Activated CD4-positive, alpha-beta memory T cell treated with anti-CD3 and anti-CD28 coated beads, Interleukin-2, amount 10 ng/mL, durations not matched to agents 7 days and 5 days (primary cell): Measurements from ENCODE around the gene RCBTB2. TPM values are rescaled to one million over a fixed set of nuclear protein-coding genes. Genes with fewer than 3 reads are reported as not detected.
"Not testable (repeated sequence)": the region's sequence is repeated elsewhere in the genome, so short reads cannot be mapped to it uniquely, and the experiment has no call there.

ENCODE experiments used
- CTCF ChIA-PET: fragments of 350-600 bp; sonication (Branson Sonifier 250); formaldehyde crosslinking; loops from one replicate; lab custom pipeline; 2021; ENCODE audit warnings: antibody characterized with exemption, inconsistent platforms; lab: Charles Lee
- POLR2A ChIA-PET: fragments of 350-600 bp; sonication (Branson Sonifier 250); formaldehyde crosslinking; loops from one replicate; lab custom pipeline; 2021; ENCODE audit warnings: antibody characterized with exemption; lab: Charles Lee
- DNase-seq: peaks from one replicate; pipeline ENCODE4 v3.0.0-alpha.2; 2020
- H3K27ac Mint-ChIP-seq: one replicate; pipeline ENCODE4 v1.8.0; 2021; ENCODE audit warnings: mild to moderate bottlenecking, mixed read lengths
- H3K27me3 Mint-ChIP-seq: one replicate; pipeline ENCODE4 v1.8.0; 2021; ENCODE audit warnings: mixed read lengths
- H3K36me3 Mint-ChIP-seq: one replicate; pipeline ENCODE4 v1.8.0; 2021; ENCODE audit warnings: low read depth, mixed read lengths
- H3K4me1 Mint-ChIP-seq: one replicate; pipeline ENCODE4 v1.8.0; 2021; ENCODE audit warnings: mixed read lengths
- H3K4me3 Mint-ChIP-seq: one replicate; pipeline ENCODE4 v1.8.0; 2021; ENCODE audit warnings: mild to moderate bottlenecking, mixed read lengths
- H3K9me3 Mint-ChIP-seq: one replicate; pipeline ENCODE4 v1.8.0; 2021; ENCODE audit warnings: mixed read lengths
- total RNA-seq, 2 experiments: library from RNA; stranded (reverse); gene quantifications; one replicate each; pipeline ENCODE4 v1.2.3, GENCODE V29; 2021

Gene RCBTB2
- total RNA-seq, 2 experiments from 2014 or later, result 35.6 TPM

DNA sequence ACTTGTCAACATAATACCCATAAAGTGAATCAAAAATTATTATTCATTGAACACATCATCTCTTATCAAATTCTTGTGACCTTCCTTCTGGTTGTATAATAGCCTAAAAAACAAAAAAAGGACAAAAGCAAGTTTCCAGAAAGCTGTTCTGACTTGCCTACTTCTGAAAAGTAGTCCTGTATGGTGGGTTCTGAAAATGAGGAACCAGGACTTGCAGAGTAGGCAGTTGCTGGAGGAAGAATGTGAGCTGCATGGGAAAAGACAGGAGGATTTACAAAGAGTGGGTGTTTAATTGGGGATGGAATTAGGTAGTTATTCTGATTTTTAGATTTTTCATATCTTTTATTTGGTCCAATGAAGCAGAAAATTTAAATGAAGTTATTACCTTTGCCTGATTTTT is 56.7 kb downstream of the RCBTB2 start:
- H3K36me3 Mint-ChIP-seq, result peaks cover 72% of the 10 kb centered on the region

DNA sequence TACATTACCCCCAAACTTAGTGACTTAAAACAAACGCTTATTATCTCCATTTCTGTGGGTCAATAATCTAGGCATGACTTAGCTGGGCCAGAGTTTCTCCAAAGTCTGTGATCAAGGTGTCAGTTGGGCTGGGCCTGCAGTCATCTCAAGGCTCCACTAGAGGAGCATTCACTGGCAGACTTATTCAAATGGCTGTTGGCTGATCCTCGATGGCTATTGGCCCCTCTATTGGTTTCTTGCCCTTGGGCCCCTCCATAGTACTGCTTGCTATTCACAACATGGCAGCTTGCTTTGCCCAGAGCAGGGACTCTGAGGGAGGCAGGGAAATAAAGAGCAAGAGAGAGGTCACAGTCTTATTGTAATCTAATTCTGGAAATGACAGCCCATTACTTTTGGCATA is 57.6 kb downstream of the RCBTB2 start:
- Mint-ChIP-seq H3K4me3 (no peak overlapping the region), H3K27ac (no peak overlapping the region), H3K27me3 (no peaks in the 10 kb centered on the region), H3K9me3 (no peaks in the 10 kb centered on the region), H3K4me1 (peaks cover 1% of the 10 kb centered on the region), H3K36me3 (peaks cover 69% of the 10 kb centered on the region)
- DNase-seq, result no peak
- ChIA-PET CTCF (interaction anchor here (1.3 kb wide), 1 partner anchor 105 kb away, joined by 3 read pairs; no protein-coding TSS in a partner anchor), POLR2A (interaction anchor here (1.0 to 1.1 kb wide), 2 partner anchors 8 to 17 kb away, joined by 3 to 6 read pairs; no protein-coding TSS in a partner anchor)

More for the DNA sequence above, 56.7 kb downstream of the RCBTB2 start:
- POLR2A ChIA-PET, result interaction anchor here (1.0 kb wide), 1 partner anchor 16 kb away, joined by 4 read pairs; no protein-coding TSS in a partner anchor
- H3K9me3 Mint-ChIP-seq, result no peaks in the 10 kb centered on the region
- H3K27me3 Mint-ChIP-seq, result no peaks in the 10 kb centered on the region
- H3K27ac Mint-ChIP-seq, result no peak overlapping the region
- CTCF ChIA-PET, result no interaction called here
- H3K4me3 Mint-ChIP-seq, result no peak overlapping the region
- H3K4me1 Mint-ChIP-seq, result peaks cover 1% of the 10 kb centered on the region
- DNase-seq, result no peak

DNA sequence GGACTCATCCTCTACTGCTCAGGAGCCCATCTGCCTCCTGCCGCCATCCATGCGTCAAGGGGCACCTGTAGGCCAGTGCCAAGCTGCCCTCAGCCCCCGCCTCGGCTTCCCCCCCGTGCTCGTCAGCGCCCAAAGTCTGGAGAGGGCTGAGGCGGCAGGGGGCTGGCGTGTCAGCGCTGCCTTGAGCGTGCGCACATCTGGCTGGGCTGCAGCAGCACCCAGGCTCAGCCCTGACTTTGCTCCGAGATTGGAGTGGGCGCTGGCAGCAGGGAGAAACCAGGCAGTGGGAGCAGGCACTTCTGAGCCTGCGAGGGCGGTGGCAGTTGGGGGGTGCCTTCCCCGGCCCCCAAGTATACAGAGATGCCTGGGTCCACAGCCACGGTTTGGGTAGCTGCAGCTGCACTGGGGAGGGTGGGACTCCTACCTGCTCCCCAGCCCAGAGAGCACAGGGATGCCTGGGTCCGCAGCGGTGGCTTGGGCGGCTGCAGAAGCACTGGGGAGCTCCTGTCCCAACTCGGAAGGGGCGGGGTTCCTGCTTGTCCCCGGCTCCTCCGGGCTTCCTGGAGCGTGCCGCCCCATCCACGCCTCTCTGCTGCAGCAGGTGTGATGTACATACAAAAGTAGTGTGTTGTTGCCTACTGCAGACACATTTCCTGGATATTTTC is 75.2 kb downstream of the RCBTB2 start:
- ChIA-PET POLR2A (no interaction called here), CTCF (no interaction called here)
- no peak overlapping the region for H3K4me3 Mint-ChIP-seq
- DNase-seq, result no peak
- no peak overlapping the region for H3K27ac Mint-ChIP-seq
- no peaks in the 10 kb centered on the region for H3K27me3 Mint-ChIP-seq
- H3K4me1 Mint-ChIP-seq, result peaks cover 8% of the 10 kb centered on the region
- peaks cover 6% of the 10 kb centered on the region for H3K9me3 Mint-ChIP-seq
- H3K36me3 Mint-ChIP-seq, result peaks cover 83% of the 10 kb centered on the region

DNA sequence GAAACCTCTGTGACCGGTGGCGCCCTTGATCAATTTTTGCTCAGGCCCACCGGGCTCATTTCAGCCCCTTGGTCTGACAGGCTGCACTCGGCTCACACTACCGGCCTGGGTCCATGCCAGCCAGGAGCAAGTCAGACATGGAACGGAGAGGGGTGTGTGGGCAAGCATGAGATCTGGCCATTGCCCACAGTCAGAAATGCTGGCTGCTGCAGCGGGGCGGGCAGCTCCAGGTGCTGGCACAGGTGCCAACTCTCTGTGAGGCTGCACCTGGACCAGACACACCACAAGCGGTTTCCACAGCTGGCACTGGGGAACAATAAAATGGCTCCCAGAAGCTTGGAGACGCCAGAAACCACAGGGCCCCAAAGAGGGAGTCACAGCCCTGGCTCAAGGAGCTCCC is 76.3 kb downstream of the RCBTB2 start:
- H3K27ac Mint-ChIP-seq, result no peak overlapping the region
- H3K4me1 Mint-ChIP-seq, result peaks cover 16% of the 10 kb centered on the region
- no peaks in the 10 kb centered on the region for H3K27me3 Mint-ChIP-seq
- peaks cover 86% of the 10 kb centered on the region for H3K36me3 Mint-ChIP-seq
- H3K4me3 Mint-ChIP-seq, result no peak overlapping the region
- POLR2A ChIA-PET, result interaction anchor here (0.6 kb wide), 1 partner anchor 25 kb away, joined by 3 read pairs; no protein-coding TSS in a partner anchor
- H3K9me3 Mint-ChIP-seq, result peaks cover 15% of the 10 kb centered on the region
- DNase-seq, result no peak
- CTCF ChIA-PET, result no interaction called here

DNA sequence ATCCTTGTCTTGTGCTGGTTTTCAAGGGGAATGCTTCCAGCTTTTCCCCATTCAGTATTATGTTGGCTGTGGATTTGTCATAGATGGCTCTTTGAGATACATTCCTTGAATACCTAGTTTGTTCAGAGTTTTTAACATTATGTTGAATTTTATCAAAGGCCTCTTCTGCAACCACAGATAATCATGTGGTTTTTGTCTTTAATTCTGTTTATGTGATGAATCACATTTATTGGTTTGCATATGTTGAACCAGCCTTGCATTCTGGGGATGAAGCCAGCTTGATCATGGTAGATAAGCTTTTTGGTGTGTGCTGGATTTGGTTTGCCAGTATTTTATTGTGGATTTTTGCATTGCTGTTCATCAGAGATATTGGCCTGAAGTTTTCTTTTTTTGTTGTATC is 81.7 kb downstream of the RCBTB2 start:
- POLR2A ChIA-PET, result interaction anchor here (0.9 to 1.7 kb wide), 2 partner anchors 11 to 128 kb away, joined by 3 to 6 read pairs; no protein-coding TSS in a partner anchor
- H3K27ac Mint-ChIP-seq, H3K27me3 Mint-ChIP-seq, CTCF ChIA-PET, DNase-seq, H3K4me3 Mint-ChIP-seq: not testable (repeated sequence)
- Mint-ChIP-seq H3K4me1 (peaks cover 52% of the 10 kb centered on the region), H3K9me3 (peaks cover 27% of the 10 kb centered on the region), H3K36me3 (peaks cover 71% of the 10 kb centered on the region)

DNA sequence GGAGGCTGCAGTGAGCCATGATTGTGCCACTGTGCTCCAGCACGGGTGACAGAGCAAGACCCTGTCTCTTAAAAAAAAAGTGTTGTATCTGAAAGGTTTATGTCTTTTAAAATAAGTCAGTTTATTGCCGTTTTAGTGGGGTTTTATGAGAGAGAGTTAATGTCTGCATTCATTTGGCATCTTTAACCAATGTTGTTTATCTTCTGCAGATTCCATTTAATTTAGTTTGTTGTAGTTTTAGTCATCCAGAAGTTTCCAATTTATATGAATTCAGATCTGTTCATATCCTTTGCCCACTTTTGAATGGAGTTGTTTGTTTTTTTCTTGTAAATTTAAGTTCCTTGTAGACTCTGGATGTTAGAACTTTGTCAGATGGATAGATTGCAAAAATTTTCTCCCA is 83.2 kb downstream of the RCBTB2 start:
- peaks cover 27% of the 10 kb centered on the region for H3K9me3 Mint-ChIP-seq
- no peak overlapping the region for H3K4me3 Mint-ChIP-seq
- ChIA-PET CTCF (interaction anchor here (1.2 kb wide), 1 partner anchor 130 kb away, joined by 3 read pairs; no protein-coding TSS in a partner anchor), POLR2A (interaction anchor here (2.0 kb wide), 1 partner anchor 37 kb away, joined by 9 read pairs; the partner anchor contains the start of gene LPAR6)
- no peaks in the 10 kb centered on the region for H3K27me3 Mint-ChIP-seq
- peaks cover 51% of the 10 kb centered on the region for H3K4me1 Mint-ChIP-seq
- no peak for DNase-seq
- H3K36me3 Mint-ChIP-seq, result peaks cover 59% of the 10 kb centered on the region
- peak overlapping the region; percentile 80 for H3K27ac Mint-ChIP-seq

DNA sequence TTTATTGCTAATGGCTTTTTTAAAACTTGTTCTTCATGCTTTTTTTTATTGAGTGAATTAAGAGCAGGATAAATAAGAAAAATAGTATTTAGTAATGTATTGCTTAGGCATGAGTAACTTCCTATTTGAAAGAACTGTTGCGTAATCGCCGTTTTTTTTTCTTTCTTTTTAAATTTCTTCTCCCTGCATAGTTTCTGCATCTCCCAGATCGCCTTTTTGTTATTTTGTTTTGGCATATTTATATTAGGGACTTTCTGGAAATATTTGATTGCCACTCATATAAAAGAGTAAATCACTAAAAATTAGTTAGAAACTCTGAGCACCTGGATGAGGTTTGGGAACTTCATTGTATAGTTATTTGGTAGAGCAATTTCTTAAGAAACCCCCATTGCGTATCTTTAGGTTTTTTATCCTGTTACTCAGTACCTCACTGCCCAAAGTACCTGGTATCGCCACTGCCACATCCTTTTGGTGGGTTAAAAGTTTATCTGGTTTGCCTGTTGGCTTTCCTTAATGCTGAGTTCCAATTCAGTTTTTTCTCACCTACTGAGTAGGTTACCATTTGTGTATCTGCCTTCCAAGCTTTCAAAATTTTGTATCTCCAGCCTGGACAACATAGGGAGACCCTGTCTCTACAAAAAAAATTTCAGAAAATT is 83.8 kb downstream of the RCBTB2 start:
- Mint-ChIP-seq H3K4me3 (peak overlapping the region; percentile 50), H3K4me1 (peaks cover 55% of the 10 kb centered on the region), H3K36me3 (peaks cover 59% of the 10 kb centered on the region)

DNA sequence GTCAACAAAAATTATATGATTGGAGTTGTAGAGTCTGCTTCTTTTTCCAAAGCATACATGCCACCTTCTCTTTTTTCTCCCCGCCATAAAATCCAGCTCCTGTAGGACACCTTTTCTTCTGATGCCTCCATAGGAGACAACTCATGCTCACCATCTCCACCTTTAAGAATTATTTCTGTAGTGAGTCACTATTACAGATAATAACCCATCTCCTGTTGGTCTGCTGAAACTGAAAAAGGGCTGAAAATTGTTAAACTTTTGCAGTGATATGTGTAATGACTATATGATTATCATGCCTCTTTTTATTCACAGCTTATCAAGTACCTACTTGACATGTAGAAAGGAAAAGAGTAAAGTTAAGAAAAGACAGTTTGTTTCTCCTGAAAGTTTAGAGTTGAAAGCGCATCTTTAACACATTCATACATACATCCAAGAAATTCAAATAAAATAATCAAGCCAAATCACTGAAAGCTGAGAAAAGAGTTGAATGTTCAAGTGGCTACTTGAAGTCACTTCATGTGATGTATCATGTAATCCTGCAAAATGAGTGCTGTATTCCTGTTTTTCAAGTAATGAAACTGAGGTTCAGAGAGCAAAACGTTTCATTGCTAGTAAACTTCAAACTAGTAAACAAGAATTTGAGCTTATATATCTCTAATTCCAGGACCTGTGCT is 84.5 kb downstream of the RCBTB2 start:
- Mint-ChIP-seq H3K9me3 (peaks cover 24% of the 10 kb centered on the region), H3K36me3 (peaks cover 56% of the 10 kb centered on the region), H3K27ac (peak overlapping the region; percentile 80), H3K4me1 (peaks cover 60% of the 10 kb centered on the region), H3K4me3 (peak overlapping the region; percentile 50), H3K27me3 (no peaks in the 10 kb centered on the region)
- ChIA-PET CTCF (interaction anchor here (1.2 kb wide), 1 partner anchor 132 kb away, joined by 3 read pairs; no protein-coding TSS in a partner anchor), POLR2A (interaction anchor here (0.9 to 2.0 kb wide), 8 partner anchors 11 to 411 kb away, joined by 3 to 9 read pairs (median 4); partner anchors contain the start of genes LPAR6, NUDT15 and RCBTB2)
- DNase-seq, result no peak

More for the DNA sequence above, 83.8 kb downstream of the RCBTB2 start:
- CTCF ChIA-PET, result interaction anchor here (1.2 kb wide), 1 partner anchor 131 kb away, joined by 3 read pairs; no protein-coding TSS in a partner anchor
- Mint-ChIP-seq H3K9me3 (peaks cover 27% of the 10 kb centered on the region), H3K27me3 (no peaks in the 10 kb centered on the region), H3K27ac (peak overlapping the region; percentile 80)
- POLR2A ChIA-PET, result interaction anchor here (1.0 to 2.0 kb wide), 6 partner anchors 12 to 411 kb away, joined by 3 to 9 read pairs (median 4); partner anchors contain the start of genes LPAR6 and NUDT15
- peak; percentile 34 for DNase-seq

DNA sequence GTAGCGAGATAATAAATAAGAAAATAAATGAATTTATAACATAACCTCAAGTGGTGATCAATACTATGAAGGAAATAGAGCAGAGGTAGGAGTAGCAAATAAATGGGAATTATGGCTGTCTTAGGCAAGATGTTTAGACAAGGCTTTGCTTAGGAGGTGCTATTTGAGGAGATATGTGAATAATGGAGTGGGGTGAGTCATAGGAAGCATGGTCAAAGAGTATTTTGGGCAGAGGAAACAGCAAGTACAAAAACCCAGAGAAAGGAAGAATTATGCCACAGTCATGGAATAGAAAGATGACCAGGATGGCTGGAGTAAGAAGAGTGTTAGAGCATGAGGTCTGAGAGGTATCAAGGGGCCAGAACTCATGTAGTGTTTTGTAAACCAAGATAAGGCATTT is 86.4 kb downstream of the RCBTB2 start:
- no peak overlapping the region for H3K27ac Mint-ChIP-seq
- DNase-seq, result no peak
- no peak overlapping the region for H3K4me3 Mint-ChIP-seq
- ChIA-PET POLR2A (no interaction called here), CTCF (no interaction called here)
- H3K9me3 Mint-ChIP-seq, result peaks cover 12% of the 10 kb centered on the region
- peaks cover 49% of the 10 kb centered on the region for H3K4me1 Mint-ChIP-seq
- H3K36me3 Mint-ChIP-seq, result peaks cover 37% of the 10 kb centered on the region
- H3K27me3 Mint-ChIP-seq, result no peaks in the 10 kb centered on the region

DNA sequence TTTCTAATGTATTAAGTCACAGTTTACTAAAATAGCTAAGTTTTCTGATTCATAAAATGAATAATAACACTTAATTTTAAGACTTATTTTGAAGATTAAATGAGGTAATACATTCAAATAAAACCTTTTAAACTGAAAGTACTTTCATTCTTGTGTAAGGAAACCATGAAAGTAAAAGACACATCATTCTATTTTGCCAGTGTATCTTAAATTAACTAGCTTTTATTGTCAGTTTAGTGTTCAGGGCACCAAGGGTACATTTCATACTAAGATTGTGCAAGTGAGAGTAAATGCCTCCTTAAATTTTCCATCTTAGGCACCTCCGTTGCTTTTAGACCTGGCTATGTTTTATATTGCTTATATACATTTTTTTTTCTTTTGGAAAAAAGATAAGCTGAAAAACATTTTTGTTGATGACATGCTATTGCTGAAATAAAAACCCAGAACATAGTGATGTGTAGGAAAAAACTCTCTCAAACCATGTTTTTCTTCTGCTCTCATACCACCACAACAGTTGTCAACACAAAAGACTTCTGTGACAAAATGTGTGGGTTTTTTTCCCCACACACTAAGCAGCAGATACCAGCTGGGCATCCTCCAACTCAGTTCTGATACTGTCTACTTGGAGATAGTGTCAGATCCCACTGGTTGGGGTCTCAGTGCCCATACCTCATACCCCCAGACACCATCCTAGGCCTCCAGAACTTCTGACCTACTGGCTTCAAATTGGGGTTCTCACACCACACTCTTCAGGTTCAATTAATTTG is 89.3 kb downstream of the RCBTB2 start:
- ChIA-PET CTCF (interaction anchor here (1.3 to 3.0 kb wide), 2 partner anchors 49 to 137 kb away, joined by 3 to 9 read pairs; no protein-coding TSS in a partner anchor), POLR2A (interaction anchor here (0.8 to 1.4 kb wide), 5 partner anchors 30 to 89 kb away, joined by 3 to 4 read pairs (median 3); partner anchors contain the start of gene RCBTB2)
- Mint-ChIP-seq H3K27me3 (no peaks in the 10 kb centered on the region), H3K4me3 (peak overlapping the region; percentile 33), H3K9me3 (no peaks in the 10 kb centered on the region), H3K36me3 (peaks cover 30% of the 10 kb centered on the region), H3K4me1 (peaks cover 22% of the 10 kb centered on the region), H3K27ac (no peak overlapping the region)
- no peak for DNase-seq
